ENCODE measurements around the gene AVPR1B.

The AVPR1B gene

DNA sequence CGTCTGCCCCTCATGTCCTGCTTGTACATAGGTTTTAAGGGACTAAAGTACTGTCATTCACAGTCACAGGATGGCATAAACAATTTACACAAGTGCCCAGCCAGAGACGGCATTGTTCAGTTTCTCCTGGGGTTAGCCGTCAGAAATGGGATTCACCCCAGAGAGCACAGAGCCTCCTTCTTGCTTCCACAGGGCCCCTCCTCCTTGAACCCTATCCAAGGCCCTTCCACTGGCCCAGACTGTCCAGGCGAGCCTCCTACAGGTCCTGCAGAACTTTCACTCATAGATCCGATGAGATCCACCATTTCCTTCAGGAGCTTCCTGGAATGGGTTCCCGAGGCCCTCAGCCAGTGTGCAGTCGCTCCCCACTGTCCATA, 10.0 kb downstream of the AVPR1B start:
- TF ChIP-seq, protein P1, sequence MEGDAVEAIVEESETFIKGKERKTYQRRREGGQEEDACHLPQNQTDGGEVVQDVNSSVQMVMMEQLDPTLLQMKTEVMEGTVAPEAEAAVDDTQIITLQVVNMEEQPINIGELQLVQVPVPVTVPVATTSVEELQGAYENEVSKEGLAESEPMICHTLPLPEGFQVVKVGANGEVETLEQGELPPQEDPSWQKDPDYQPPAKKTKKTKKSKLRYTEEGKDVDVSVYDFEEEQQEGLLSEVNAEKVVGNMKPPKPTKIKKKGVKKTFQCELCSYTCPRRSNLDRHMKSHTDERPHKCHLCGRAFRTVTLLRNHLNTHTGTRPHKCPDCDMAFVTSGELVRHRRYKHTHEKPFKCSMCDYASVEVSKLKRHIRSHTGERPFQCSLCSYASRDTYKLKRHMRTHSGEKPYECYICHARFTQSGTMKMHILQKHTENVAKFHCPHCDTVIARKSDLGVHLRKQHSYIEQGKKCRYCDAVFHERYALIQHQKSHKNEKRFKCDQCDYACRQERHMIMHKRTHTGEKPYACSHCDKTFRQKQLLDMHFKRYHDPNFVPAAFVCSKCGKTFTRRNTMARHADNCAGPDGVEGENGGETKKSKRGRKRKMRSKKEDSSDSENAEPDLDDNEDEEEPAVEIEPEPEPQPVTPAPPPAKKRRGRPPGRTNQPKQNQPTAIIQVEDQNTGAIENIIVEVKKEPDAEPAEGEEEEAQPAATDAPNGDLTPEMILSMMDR (IDR thresholded peaks at IDR 0.05), result no peak
- intact Hi-C loops (cut with DNase I; ENCODE audit: low total_unique reads), result no loop called here
- Histone ChIP-seq H3K27me3 (no peaks in the 10 kb centered on the region), H3K9me3 (no peaks in the 10 kb centered on the region), H3K36me3 (no peaks in the 10 kb centered on the region), H3K27ac (no peak overlapping the region), H3K4me3 (no peak overlapping the region), H3K4me1 (peaks cover 0 to 5% (median 0%) of the 10 kb centered on the region in 4 donors)
- no peak for DNase-seq

DNA sequence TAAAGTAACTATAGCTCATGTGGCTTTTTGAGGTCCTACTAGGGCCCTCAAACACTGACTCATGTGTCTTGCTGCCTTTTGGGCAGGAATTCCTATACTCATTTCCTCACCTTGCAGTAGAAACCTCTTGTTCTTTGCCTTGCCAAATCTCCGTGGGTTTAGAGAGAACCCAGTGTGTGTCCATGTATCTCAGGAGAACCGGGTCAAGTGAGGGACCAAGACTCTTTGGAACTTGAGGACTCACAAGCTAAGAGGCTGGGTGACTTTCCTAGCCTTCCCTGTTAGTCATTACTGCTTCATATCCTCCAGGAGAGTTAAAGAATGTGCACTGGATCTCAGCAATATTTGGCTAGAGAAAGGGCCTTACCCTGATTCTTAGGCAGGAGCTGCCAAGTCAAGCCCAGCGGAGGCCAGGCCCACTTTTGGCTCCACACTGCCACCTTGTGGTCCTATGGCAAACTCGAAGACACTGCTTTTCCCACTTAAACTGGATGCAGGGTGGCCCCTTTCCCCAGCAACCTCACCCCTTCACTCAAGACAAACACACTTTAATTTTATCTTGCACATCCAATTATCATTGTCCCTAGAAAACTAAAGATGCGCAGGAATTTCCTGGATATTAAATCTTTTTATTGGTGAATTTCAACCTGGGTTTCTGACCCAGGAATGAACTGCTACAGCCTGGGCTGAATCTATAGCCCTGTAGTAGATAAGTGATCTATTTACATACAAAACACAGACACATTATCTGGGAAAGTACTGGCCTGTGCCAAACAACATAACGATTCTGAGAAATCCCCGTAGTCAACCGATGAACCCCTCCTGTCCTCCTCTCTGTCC, 10.6 kb downstream of the AVPR1B start:
- no peaks in the 10 kb centered on the region for H3K36me3 ChIP-seq
- TF ChIP-seq, protein P1 (IDR thresholded peaks at IDR 0.05), result peak; percentile 83 to 89
- no peaks in the 10 kb centered on the region for H3K9me3 ChIP-seq
- DNase-seq, result peak; percentile 80 to 88
- no peak overlapping the region for H3K27ac ChIP-seq
- intact Hi-C loops (cut with DNase I; ENCODE audit: low total_unique reads), result no loop called here
- H3K4me1 ChIP-seq, result peaks cover 0 to 5% (median 0%) of the 10 kb centered on the region in 4 donors
- no peaks in the 10 kb centered on the region for H3K27me3 ChIP-seq
- no peak overlapping the region for H3K4me3 ChIP-seq

DNA sequence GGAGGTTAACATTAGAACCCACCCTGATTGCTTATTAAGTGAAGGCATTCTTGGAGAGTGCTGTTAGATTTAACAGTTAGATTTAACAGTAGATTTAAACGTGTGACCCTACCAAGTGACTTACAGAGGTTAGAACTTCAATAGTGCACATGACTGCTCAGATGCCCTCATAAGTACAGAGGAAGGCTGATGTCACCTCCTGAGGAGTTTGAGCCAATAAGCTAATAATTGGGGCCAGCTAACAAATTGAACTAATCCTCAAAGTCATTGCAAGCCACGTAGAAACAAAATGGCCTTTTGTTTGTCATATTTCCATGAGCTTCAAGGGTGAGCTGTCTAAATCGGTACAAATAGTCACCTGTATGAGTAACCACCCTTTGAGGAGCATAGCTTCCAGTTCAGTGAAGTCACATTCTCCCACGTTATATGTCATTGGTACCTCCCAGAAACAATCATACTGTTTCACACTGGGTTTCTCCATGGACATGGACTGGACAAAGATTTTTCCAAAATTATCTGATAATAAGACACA, 11.7 kb downstream of the AVPR1B start:
- H3K27me3 ChIP-seq, result no peaks in the 10 kb centered on the region
- no peak for DNase-seq
- H3K4me1 ChIP-seq, result peaks cover 0 to 5% (median 0%) of the 10 kb centered on the region in 4 donors
- intact Hi-C loops (cut with DNase I; ENCODE audit: low total_unique reads), result no loop called here
- no peak overlapping the region for H3K27ac ChIP-seq
- H3K4me3 ChIP-seq, result no peak overlapping the region
- H3K9me3 ChIP-seq, result no peaks in the 10 kb centered on the region
- no peaks in the 10 kb centered on the region for H3K36me3 ChIP-seq
- TF ChIP-seq, protein P1 (IDR thresholded peaks at IDR 0.05), result no peak

DNA sequence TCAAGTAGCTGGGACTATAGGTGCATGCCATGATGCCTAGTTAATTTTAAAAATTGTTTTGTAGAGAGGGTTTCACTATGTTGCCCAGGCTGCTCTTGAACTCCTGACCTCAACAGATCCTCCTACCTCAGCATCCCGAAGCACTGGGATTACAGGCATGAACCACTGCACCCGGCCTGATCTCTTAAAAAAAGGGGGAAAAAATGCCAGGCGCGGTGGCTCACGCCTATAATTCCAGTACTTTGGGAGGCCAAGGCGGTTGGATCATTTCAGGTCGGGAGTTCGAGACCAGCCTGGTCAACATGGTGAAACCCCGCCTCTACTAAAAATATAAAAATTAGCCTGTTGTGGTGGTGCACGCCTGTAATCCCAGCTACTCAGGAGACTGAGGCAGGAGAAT, 13.2 kb downstream of the AVPR1B start:
- intact Hi-C loops (cut with DNase I; ENCODE audit: low total_unique reads), result no loop called here

DNA sequence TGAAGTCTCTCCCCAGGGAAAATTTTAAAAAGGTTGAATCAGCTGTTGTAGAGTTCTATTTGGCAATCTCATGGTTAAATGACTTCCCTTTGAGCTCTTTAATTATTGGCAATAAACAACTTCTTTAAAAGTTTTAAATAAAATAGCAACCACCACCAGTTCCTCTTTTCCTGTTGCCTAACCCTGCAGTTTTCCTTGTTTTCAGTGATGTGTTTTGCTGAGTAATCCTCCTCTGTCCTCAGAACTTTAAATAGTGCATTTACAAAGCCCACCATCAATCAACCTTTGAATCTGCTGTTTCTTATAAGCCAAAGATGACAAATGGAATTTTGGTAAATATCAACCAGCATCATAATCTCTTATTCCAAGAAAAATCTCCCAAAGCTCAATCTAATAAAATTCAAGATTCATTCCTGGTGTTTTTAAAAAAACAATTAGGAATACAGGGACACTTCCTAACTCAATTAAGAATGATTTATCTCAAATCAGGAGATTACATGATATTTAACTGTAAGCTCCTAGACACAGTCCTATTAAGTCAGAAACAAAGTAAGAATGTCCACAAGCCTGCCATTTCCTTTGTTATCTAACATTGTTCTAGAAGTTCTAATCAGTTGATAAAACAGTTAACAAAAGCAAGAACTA, 14.8 kb downstream of the AVPR1B start:
- DNase-seq, result no peak
- Histone ChIP-seq H3K27ac (no peak overlapping the region), H3K9me3 (no peaks in the 10 kb centered on the region), H3K27me3 (no peaks in the 10 kb centered on the region), H3K4me1 (peaks cover 0 to 5% (median 0%) of the 10 kb centered on the region in 4 donors), H3K4me3 (no peak overlapping the region), H3K36me3 (no peaks in the 10 kb centered on the region)
- intact Hi-C loops (cut with DNase I; ENCODE audit: low total_unique reads), result no loop called here
- TF ChIP-seq, protein P1 (IDR thresholded peaks at IDR 0.05), result no peak

More for the DNA sequence above, 13.2 kb downstream of the AVPR1B start:
- TF ChIP-seq, protein P1 (IDR thresholded peaks at IDR 0.05), result no peak
- Histone ChIP-seq H3K4me3 (no peak overlapping the region), H3K27ac (no peak overlapping the region), H3K27me3 (no peaks in the 10 kb centered on the region), H3K36me3 (no peaks in the 10 kb centered on the region), H3K9me3 (no peaks in the 10 kb centered on the region), H3K4me1 (peaks cover 0 to 5% (median 0%) of the 10 kb centered on the region in 4 donors)
- no peak for DNase-seq

Measured in tibial artery (tissue), 4 donors.